ENCODE data around the gene IL18.

DNA sequence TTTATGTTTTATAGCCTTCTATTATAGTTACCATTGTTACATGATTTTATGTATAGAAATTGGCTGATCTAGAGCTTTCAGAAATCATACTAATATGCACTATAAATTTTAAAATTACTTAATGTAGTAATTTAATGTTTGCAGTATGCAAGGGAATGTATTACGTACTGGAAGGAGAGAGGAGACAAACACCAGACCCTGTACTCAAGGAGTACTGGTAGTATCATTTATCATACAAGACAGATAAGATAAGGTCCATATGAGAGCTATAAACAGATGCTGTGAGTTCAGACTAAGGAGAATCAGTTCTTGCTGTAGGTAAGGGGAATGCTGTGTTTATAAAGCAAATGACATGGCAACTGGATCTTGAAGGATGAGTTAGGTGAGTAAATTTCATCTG is 12.2 kb upstream of the IL18 start:
- TF ChIP-seq, protein P1, sequence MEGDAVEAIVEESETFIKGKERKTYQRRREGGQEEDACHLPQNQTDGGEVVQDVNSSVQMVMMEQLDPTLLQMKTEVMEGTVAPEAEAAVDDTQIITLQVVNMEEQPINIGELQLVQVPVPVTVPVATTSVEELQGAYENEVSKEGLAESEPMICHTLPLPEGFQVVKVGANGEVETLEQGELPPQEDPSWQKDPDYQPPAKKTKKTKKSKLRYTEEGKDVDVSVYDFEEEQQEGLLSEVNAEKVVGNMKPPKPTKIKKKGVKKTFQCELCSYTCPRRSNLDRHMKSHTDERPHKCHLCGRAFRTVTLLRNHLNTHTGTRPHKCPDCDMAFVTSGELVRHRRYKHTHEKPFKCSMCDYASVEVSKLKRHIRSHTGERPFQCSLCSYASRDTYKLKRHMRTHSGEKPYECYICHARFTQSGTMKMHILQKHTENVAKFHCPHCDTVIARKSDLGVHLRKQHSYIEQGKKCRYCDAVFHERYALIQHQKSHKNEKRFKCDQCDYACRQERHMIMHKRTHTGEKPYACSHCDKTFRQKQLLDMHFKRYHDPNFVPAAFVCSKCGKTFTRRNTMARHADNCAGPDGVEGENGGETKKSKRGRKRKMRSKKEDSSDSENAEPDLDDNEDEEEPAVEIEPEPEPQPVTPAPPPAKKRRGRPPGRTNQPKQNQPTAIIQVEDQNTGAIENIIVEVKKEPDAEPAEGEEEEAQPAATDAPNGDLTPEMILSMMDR (IDR thresholded peaks at IDR 0.05): no peak
- no peak for TF ChIP-seq POLR2AphosphoS5 (IDR thresholded peaks at IDR 0.05)

Data from breast epithelium (tissue), 3 donors.